NCI-H2081 treated with DMSO at 0.1 percent for 48 hours (cell line): ENCODE measurements around the gene LITAFD.
"Not testable (repeated sequence)": the region's sequence is repeated elsewhere in the genome, so short reads cannot be mapped to it uniquely, and the experiment has no call there.

ENCODE experiments used
- DNase-seq: peaks from one replicate; lab custom pipeline; 2025; lab: John Stamatoyannopoulos, UW

LITAFD gene

GRCh38 chr16:8882041-8882617 is at the start of gene LITAFD:
Gene LITAFD, plus strand, starts transcription at chr16:8882351. Its CDS starts 2,005 bp downstream, at chr16:8884356.
- DNase-seq = no peak

DNA sequence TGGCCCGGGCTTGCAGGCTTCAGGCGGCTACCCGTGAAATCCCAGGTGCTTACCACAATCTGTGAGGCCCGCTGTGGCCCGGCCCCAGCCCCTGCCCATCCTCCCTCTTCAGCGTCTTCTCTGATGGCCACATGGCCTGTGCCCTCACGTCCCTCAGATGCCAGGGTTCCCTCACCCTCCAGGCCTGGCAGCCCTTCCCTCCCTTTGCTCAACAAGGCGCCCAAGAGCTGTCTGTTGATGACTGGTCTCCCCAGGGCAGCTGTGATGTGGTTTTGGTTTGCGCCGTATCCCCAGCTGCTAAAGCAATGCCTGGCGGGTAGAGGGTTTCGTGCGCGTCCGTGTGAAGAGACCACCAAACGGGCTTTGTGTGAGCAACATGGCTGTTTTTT is 49.4 kb upstream of the LITAFD start:
- DNase-seq = no peak

GRCh38 chr16:8836797-8837196 is 45.4 kb upstream of the LITAFD start:
- not testable (repeated sequence) for DNase-seq

DNA sequence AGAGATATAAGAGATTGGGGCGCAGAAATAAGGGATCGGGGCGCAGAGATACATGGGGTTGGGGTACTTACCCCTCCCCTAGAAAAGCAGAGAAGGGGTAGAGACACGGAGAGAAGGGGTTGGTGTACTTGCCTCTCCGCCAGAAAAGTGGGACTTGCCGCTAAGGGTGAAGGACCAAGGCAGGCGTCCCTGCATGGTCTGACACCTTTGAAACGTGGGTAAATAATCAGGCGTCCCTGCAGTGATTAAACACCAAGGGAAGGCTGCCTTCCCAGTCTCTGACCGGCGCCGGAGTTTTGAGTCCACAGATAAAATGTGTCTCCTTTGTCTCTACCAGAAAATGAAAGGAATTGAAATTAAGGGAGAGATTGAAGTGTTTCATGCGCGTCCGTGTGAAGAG is 44.6 kb upstream of the LITAFD start:
- not testable (repeated sequence) for DNase-seq

DNA sequence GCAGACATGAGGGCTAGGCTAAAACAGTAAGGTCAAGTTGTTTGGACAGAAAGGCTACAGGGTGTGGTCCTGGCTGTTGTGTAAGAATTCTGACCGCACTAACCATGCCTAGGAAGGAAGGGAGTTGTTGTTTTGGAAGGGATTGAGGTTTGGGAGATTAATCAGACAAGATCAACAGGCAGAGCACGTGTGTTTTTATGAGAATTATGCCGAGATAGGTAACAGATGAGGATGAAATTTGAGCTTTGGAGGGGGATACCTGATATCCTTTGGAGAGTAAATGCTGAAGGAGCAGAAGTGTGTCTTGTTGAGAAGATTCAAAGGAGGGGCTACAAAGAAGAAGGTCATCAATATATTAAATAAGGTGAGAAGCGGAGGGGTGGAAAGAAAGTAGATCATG is 40.1 kb upstream of the LITAFD start:
- not testable (repeated sequence) for DNase-seq

GRCh38 chr16:8843296-8843695 is 38.9 kb upstream of the LITAFD start:
- DNase-seq = not testable (repeated sequence)

DNA sequence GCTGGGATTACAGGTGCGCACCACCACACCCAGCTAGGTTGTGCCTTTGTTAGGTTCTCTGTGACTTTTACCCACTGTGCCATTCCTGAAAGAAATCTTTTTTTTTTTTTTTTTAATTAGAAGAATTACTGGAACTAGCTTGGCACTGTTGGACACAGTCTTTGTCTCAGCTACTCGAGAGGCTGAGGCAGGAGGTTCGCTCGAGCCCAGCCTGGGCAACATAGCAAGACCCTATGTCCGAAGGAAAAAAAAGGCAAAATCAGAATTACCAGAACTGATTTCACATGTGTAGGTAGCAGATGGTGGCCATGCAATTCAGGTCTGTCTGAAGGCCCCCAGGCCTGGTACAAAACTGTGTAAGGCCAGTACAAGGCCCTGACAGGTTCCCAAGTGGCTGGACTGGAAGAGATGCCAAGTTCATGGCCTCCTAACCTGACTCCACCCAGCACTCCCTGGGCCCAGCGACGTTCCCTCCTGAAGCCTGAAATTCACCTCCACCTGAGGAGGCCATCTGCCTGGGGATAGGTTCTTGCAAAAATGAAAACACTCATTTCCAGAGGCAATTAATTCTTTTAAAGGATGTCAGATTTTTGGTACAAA is 36.4 kb upstream of the LITAFD start:
- no peak for DNase-seq

- DNase-seq = no peak
Measured at GRCh38 chr16:8846401-8846932, 35.7 kb upstream of the LITAFD start.

DNA sequence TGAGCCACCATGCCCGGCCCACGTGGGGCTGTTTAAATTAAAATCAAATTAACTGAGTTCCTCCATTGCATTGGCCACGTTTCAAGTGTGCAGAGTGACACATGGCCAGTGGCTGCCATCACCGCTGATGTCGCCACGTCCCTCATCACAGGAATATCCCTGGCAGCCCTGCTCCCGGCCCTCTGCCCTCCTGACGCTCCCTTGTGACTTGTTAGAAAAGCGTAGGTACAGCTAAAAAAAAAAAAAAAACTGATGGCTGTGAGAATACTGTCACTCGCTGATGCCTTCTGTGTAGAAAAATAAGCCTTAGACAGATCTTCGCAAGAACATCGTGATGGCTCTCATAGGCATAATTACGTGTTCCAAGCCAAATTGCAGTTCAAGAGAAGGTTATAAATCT is 35.0 kb upstream of the LITAFD start:
- DNase-seq = no peak

DNA sequence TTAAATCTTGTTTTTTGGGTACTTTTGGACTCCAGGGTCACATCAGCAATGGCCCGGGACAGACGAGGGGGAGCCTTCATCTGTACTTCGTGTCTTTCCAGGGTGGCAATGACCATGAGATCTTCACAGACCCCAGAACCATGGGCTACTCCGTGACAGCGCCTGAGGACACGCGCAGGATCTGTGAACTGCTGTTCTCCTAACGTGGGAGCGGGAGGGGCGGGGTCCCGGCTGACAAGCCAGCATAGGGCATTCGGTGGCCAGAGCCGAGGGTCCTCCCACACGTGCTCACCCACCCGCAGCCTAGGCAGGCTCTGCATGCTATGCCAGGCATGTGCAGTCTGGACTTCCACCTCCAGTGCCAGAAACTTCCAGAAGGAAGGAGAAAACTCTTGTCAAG is 34.5 kb upstream of the LITAFD start:
- DNase-seq = no peak

GRCh38 chr16:8848231-8848938 is 33.8 kb upstream of the LITAFD start:
- DNase-seq = no peak

- DNase-seq = no peak
Measured at GRCh38 chr16:8848939-8849391, 33.2 kb upstream of the LITAFD start.

- no peak for DNase-seq
Measured at GRCh38 chr16:8849411-8850011, 32.6 kb upstream of the LITAFD start.

DNA sequence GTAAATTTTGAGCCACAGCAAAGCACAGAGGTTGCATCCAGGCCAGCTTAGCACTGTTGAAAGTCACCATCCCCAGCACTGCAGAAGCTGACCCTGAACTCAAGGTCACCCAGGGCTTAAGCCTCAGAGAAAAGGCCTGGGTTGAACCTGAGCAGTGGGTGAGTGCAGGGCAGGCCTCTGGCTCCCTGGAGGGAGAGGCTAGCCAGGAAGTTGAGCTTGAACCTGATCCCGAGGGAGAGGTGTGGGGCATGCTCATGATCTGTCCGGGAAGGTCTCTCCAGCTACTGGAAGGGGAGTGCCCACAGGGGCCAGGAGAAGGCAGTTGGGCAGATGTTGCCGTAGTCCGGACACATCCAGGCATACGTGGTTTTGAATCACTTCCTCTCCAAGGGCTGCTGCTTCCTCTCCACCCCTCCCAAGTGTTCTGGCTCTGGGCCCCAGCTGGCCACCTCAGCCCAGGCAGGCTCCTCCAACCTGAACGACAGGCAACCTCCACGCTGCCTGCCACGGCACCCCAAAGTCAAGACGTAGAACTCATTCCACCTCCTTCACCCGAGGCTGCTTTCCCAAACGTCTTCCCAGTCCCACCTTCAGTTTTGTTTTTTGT is 31.8 kb upstream of the LITAFD start:
- DNase-seq = no peak

DNA sequence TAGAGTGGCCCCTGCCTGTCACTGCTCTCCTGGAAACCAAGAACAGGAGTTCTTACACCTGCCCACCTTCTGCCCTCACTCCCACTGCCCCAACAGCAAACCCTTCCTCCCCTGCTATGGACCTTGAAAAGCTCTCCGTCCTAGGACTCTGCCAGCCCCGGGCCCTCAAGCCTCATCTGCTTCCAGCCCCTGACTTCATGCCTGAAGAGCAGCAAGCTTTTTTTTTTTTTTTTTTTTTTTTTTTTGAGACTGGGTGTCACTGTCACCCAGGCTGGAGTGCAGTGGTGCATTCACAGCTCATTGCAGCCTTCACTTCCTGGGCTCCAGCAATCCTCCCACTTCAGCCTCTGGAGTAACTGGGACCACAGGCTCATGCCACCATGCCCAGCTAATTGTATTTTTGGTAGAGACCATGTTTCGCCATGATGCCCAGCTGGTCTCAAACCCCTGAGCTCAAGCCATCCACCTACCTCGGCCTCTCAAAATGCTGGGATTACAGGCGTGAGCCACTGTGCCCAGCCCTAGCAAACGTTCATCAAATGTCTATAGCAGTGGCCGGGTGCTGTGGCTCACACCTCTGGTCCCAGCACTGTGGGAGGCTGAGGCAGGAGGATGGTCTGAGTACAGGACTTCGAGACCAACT is 30.3 kb upstream of the LITAFD start:
- no peak for DNase-seq

DNA sequence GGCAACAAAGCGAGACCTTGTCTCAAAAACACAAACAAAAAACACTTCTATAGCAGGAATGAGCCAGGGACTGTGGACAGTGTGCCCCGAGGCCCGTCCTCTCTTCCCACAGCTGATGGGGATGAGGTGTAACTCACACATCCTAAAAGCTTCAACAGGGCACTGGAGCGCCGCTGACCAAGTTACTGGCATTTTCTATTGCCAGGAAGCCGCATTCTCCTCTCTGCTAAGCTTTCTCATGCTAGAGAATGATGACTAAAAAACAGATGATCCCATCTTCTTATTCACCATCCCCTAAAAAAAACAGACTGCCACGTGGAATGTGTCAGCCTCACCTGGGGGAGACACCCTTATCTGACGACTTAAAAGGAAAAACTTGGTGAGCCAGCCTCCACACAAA is 29.6 kb upstream of the LITAFD start:
- DNase-seq = no peak

GRCh38 chr16:8853150-8853549 is 29.0 kb upstream of the LITAFD start:
- no peak for DNase-seq

DNA sequence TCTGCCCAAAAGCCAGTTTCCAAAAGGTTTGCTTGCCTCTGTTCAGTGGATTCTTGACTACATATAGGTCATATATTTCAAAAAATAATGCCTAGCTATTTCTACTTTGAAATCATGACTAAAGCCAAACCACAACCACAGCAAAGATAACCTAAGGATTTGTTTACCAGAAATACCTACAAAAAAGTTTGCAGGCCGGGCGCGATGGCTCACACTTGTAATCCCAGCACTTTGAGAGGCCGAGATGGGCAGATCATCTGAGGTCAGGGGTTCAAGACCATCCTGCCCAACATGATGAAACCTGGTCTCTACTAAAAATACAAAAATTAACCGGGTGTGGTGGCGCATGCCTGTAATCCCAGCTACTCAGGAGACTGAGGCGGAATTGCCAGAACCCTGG is 28.5 kb upstream of the LITAFD start:
- DNase-seq = no peak

- DNase-seq = no peak
Measured at GRCh38 chr16:8854298-8854948, 27.7 kb upstream of the LITAFD start.

DNA sequence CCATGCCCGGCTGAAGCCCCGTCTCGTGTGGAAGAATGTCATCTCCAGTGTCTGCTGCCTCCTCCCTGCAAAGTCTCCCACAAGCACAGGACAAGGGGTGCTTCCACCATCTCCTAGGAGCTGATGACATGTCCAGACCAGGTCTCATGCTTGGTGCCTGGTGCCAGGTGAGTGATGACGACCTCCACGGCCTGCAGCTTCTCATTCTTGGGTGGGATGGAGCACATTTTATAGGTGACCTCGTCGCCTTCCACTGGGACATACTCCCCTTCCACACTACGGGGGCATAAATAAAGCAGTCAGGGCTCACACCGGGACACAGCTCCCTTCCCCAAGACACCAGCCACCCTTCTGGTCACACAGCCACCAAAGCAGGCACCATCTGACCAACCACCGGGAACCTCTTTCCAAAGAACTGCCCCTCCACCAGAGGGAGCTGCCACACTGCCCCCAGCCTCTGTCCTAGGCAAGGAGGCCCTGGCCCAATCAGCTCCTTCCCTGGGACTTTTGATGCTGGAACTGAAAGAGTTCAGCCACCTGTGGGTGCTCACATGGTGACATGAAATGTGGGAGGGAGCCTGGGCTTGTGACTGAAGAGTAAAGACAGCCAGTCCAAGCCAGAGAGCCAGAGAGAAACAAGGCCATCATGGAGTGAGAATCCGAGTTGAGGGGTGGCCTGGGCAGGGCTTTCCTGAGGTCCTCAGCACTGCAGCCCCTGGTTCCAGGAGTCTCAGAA is 26.9 kb upstream of the LITAFD start:
- no peak for DNase-seq

DNA sequence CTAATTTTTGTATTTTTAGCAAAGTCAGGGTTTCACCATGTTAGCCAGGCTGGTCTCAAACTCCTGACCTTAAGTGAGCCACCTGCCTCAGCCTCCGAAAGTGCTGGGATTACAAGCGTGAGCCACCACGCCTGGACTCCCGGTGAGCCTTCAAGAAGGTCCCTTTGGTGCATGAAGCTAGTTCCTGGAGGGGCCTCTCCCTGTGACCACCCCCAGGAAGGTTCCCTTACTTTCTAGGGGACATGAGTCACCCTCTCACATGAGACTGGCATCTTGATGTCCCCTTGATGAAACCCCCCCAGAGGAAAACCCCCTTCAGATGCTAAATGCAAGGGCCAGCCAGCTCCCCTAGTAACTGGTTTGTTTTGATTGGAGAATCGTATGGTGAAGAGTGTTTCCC is 26.2 kb upstream of the LITAFD start:
- DNase-seq = no peak
